ENCODE data around the gene RPIA. TPM values are rescaled to one million over a fixed set of nuclear protein-coding genes. Genes with fewer than 3 reads are reported as not detected.

RPIA gene
- total RNA-seq (ENCODE audit: low replicate concordance): 5.1 and 6.5 TPM in 2 replicates

GRCh38 chr2:88691339-88692183 is at the start of gene RPIA:
Gene RPIA, plus strand, starts transcription at chr2:88691673. Its CDS starts 26 bp downstream, at chr2:88691699.

Other genes starting within 250 kb of the RPIA start
- not detected in 2 replicates for gene FOXI3, start 239.0 kb upstream of the RPIA start, total RNA-seq (ENCODE audit: low replicate concordance)
- 28.7 and 44.0 TPM in 2 replicates for gene EIF2AK3, start 64.2 kb upstream of the RPIA start, total RNA-seq (ENCODE audit: low replicate concordance)

Data from smooth muscle cell of the coronary artery (primary cell).